ENCODE data around the gene DGUOK.

Gene DGUOK

GRCh38 chr2:73961823-73962615 is 35.3 kb downstream of the DGUOK start:
- Histone ChIP-seq H3K4me3 (ENCODE audit: low read depth in 1 of 2, low read length in 2 of 2) (no peak overlapping the region), H3K36me3 (ENCODE audit: control insufficient read depth in 1 of 2, insufficient read depth in 2 of 2, low read length in 2 of 2) (peaks cover 21 to 23% of the 10 kb centered on the region in 2 donors), H3K9me3 (ENCODE audit: control insufficient read depth in 1 of 2, low read length in 2 of 2) (peaks cover 0 to 4% of the 10 kb centered on the region in 2 donors), H3K27ac (ENCODE audit: low read length) (no peak overlapping the region), H3K4me1 (ENCODE audit: control insufficient read depth in 1 of 2, insufficient read depth in 2 of 2, low read length in 2 of 2) (no peaks in the 10 kb centered on the region), H3K27me3 (ENCODE audit: low read depth, low read length) (no peaks in the 10 kb centered on the region)

- no peak overlapping the region for H3K4me3 ChIP-seq (ENCODE audit: low read depth in 1 of 2, low read length in 2 of 2)
- peaks cover 0 to 4% of the 10 kb centered on the region in 2 donors for H3K9me3 ChIP-seq (ENCODE audit: control insufficient read depth in 1 of 2, low read length in 2 of 2)
- no peaks in the 10 kb centered on the region for H3K4me1 ChIP-seq (ENCODE audit: control insufficient read depth in 1 of 2, insufficient read depth in 2 of 2, low read length in 2 of 2)
- no peak overlapping the region for H3K27ac ChIP-seq (ENCODE audit: low read length)
- H3K27me3 ChIP-seq (ENCODE audit: low read depth, low read length), result no peaks in the 10 kb centered on the region
- H3K36me3 ChIP-seq (ENCODE audit: control insufficient read depth in 1 of 2, insufficient read depth in 2 of 2, low read length in 2 of 2), result peaks cover 21% of the 10 kb centered on the region in 2 donors
These were observed 36.1 kb downstream of the DGUOK start for GRCh38 chr2:73962798-73963197.

GRCh38 chr2:73963385-73964120 is 36.9 kb downstream of the DGUOK start:
- no peaks in the 10 kb centered on the region for H3K27me3 ChIP-seq (ENCODE audit: low read depth, low read length)
- peaks cover 13 to 14% of the 10 kb centered on the region in 2 donors for H3K36me3 ChIP-seq (ENCODE audit: control insufficient read depth in 1 of 2, insufficient read depth in 2 of 2, low read length in 2 of 2)
- no peaks in the 10 kb centered on the region for H3K4me1 ChIP-seq (ENCODE audit: control insufficient read depth in 1 of 2, insufficient read depth in 2 of 2, low read length in 2 of 2)
- peaks cover 0 to 4% of the 10 kb centered on the region in 2 donors for H3K9me3 ChIP-seq (ENCODE audit: control insufficient read depth in 1 of 2, low read length in 2 of 2)
- no peak overlapping the region for H3K4me3 ChIP-seq (ENCODE audit: low read depth in 1 of 2, low read length in 2 of 2)
- no peak overlapping the region for H3K27ac ChIP-seq (ENCODE audit: low read length)

- Histone ChIP-seq H3K27ac (ENCODE audit: low read length) (no peak overlapping the region), H3K9me3 (ENCODE audit: control insufficient read depth in 1 of 2, low read length in 2 of 2) (peaks cover 0 to 4% of the 10 kb centered on the region in 2 donors), H3K4me3 (ENCODE audit: low read depth in 1 of 2, low read length in 2 of 2) (no peak overlapping the region), H3K27me3 (ENCODE audit: low read depth, low read length) (no peaks in the 10 kb centered on the region), H3K36me3 (ENCODE audit: control insufficient read depth in 1 of 2, insufficient read depth in 2 of 2, low read length in 2 of 2) (peaks cover 7 to 8% of the 10 kb centered on the region in 2 donors), H3K4me1 (ENCODE audit: control insufficient read depth in 1 of 2, insufficient read depth in 2 of 2, low read length in 2 of 2) (no peaks in the 10 kb centered on the region)
These were observed 37.5 kb downstream of the DGUOK start for GRCh38 chr2:73964223-73964622.

GRCh38 chr2:73965053-73965452 is 38.4 kb downstream of the DGUOK start:
- Histone ChIP-seq H3K4me1 (ENCODE audit: control insufficient read depth in 1 of 2, insufficient read depth in 2 of 2, low read length in 2 of 2) (peaks cover 0 to under 1% of the 10 kb centered on the region in 2 donors), H3K27me3 (ENCODE audit: low read depth, low read length) (no peaks in the 10 kb centered on the region), H3K36me3 (ENCODE audit: control insufficient read depth in 1 of 2, insufficient read depth in 2 of 2, low read length in 2 of 2) (no peaks in the 10 kb centered on the region), H3K4me3 (ENCODE audit: low read depth in 1 of 2, low read length in 2 of 2) (no peak overlapping the region), H3K27ac (ENCODE audit: low read length) (no peak overlapping the region), H3K9me3 (ENCODE audit: control insufficient read depth in 1 of 2, low read length in 2 of 2) (peaks cover 0 to 4% of the 10 kb centered on the region in 2 donors)

GRCh38 chr2:73968357-73968937 is 41.8 kb downstream of the DGUOK start:
- Histone ChIP-seq H3K4me3 (ENCODE audit: low read depth in 1 of 2, low read length in 2 of 2) (no peak overlapping the region), H3K4me1 (ENCODE audit: control insufficient read depth in 1 of 2, insufficient read depth in 2 of 2, low read length in 2 of 2) (peaks cover 17 to 19% of the 10 kb centered on the region in 2 donors), H3K36me3 (ENCODE audit: control insufficient read depth in 1 of 2, insufficient read depth in 2 of 2, low read length in 2 of 2) (no peaks in the 10 kb centered on the region), H3K27me3 (ENCODE audit: low read depth, low read length) (no peaks in the 10 kb centered on the region), H3K27ac (ENCODE audit: low read length) (no peak overlapping the region), H3K9me3 (ENCODE audit: control insufficient read depth in 1 of 2, low read length in 2 of 2) (no peaks in the 10 kb centered on the region)

- Histone ChIP-seq H3K4me1 (ENCODE audit: control insufficient read depth in 1 of 2, insufficient read depth in 2 of 2, low read length in 2 of 2) (peaks cover 17 to 19% of the 10 kb centered on the region in 2 donors), H3K27ac (ENCODE audit: low read length) (no peak overlapping the region), H3K4me3 (ENCODE audit: low read depth in 1 of 2, low read length in 2 of 2) (no peak overlapping the region), H3K27me3 (ENCODE audit: low read depth, low read length) (no peaks in the 10 kb centered on the region), H3K36me3 (ENCODE audit: control insufficient read depth in 1 of 2, insufficient read depth in 2 of 2, low read length in 2 of 2) (no peaks in the 10 kb centered on the region), H3K9me3 (ENCODE audit: control insufficient read depth in 1 of 2, low read length in 2 of 2) (no peaks in the 10 kb centered on the region)
These were observed 42.7 kb downstream of the DGUOK start for GRCh38 chr2:73969356-73969755.

GRCh38 chr2:73970141-73970803 is 43.6 kb downstream of the DGUOK start:
- H3K36me3 ChIP-seq (ENCODE audit: control insufficient read depth in 1 of 2, insufficient read depth in 2 of 2, low read length in 2 of 2), result no peaks in the 10 kb centered on the region
- H3K4me1 ChIP-seq (ENCODE audit: control insufficient read depth in 1 of 2, insufficient read depth in 2 of 2, low read length in 2 of 2), result peaks cover 17 to 19% of the 10 kb centered on the region in 2 donors
- no peaks in the 10 kb centered on the region for H3K27me3 ChIP-seq (ENCODE audit: low read depth, low read length)
- H3K4me3 ChIP-seq (ENCODE audit: low read depth in 1 of 2, low read length in 2 of 2), result no peak overlapping the region
- H3K27ac ChIP-seq (ENCODE audit: low read length), result no peak overlapping the region
- H3K9me3 ChIP-seq (ENCODE audit: control insufficient read depth in 1 of 2, low read length in 2 of 2), result no peaks in the 10 kb centered on the region

GRCh38 chr2:73970850-73971471 is 44.3 kb downstream of the DGUOK start:
- Histone ChIP-seq H3K27me3 (ENCODE audit: low read depth, low read length) (no peaks in the 10 kb centered on the region), H3K4me1 (ENCODE audit: control insufficient read depth in 1 of 2, insufficient read depth in 2 of 2, low read length in 2 of 2) (peaks cover 17 to 19% of the 10 kb centered on the region in 2 donors), H3K4me3 (ENCODE audit: low read depth in 1 of 2, low read length in 2 of 2) (no peak overlapping the region), H3K36me3 (ENCODE audit: control insufficient read depth in 1 of 2, insufficient read depth in 2 of 2, low read length in 2 of 2) (no peaks in the 10 kb centered on the region), H3K27ac (ENCODE audit: low read length) (no peak overlapping the region), H3K9me3 (ENCODE audit: control insufficient read depth in 1 of 2, low read length in 2 of 2) (no peaks in the 10 kb centered on the region)

- Histone ChIP-seq H3K27me3 (ENCODE audit: low read depth, low read length) (no peaks in the 10 kb centered on the region), H3K27ac (ENCODE audit: low read length) (no peak overlapping the region), H3K4me3 (ENCODE audit: low read depth in 1 of 2, low read length in 2 of 2) (no peak overlapping the region), H3K36me3 (ENCODE audit: control insufficient read depth in 1 of 2, insufficient read depth in 2 of 2, low read length in 2 of 2) (no peaks in the 10 kb centered on the region), H3K9me3 (ENCODE audit: control insufficient read depth in 1 of 2, low read length in 2 of 2) (no peaks in the 10 kb centered on the region), H3K4me1 (ENCODE audit: control insufficient read depth in 1 of 2, insufficient read depth in 2 of 2, low read length in 2 of 2) (peaks cover 17 to 19% of the 10 kb centered on the region in 2 donors)
These were observed 45.0 kb downstream of the DGUOK start for GRCh38 chr2:73971722-73972121.
